ENCODE results near the gene FNDC10.

Gene FNDC10

DNA sequence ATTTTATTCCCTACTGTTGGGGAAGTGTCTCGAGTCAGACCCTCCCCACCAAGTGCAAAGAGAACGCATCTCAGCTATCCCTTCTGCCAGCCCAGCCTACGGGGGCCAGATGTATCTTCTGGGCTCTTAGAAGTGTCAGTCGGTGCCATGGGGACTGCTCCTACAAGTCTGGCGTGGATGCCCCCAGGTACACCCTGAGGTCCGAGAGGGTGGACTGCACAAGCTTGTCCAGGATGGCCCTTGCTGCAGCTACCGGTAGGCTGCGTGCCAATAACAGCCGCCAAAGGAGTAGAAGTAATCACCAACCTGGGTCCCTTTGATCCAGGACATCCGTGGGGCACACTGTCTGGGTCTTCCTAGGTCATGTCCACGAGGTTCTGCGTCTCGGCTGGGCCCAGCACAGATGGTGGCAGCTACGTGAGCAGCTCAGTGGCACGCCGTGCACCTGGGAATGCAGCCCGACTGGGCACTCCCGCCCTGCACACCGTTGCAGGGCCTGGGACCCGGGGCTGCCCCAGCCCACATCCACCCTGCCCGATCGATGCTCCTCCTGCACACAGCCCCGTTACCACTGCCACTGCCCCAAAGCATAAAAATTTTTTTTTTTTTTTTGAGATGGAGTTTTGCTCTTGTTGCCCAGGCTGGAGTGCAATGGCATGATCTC lies 16.5 kb downstream of the FNDC10 start:
- ChIA-PET CTCF (no interaction called here), POLR2A (no interaction called here)
- TF ChIP-seq NFRKB (IDR thresholded peaks at IDR 0.05): no peak
- DNase-seq (ENCODE audit: extremely low spot score): no peak

DNA sequence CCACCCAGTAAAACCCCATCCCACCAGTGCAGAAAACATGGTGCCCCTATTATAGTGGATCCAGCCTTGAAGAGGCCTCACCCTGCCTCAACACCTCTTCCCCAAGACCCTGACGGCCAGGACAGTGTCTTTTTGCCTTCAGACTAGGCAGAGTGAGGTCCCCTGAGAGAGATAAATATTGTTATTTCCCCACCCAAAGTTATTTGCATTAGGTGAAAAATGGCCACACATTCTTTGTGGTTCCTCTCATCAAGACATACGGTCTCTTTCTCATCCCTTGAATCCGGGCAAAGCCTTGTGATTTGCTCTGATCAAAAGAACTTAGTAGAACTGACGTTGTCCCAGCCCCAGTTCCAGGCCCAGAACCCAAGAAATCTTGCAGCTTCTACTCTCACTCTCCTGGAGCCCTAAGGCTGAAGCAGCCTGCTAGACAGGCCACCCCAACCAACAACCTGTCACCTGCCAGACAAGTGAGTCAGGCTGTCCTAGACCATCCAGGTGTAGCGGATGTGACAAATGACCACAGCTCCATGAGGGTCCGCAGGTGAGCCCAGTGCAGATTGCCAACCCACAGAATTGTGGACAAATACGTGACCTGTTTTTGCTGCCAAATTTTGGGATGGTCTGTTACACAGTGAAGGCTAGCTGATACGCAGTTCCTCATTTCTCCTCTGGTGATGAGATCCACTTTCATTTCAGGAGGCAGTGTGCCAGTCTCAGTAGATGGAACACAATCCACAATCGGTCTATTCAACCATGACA lies 17.2 kb downstream of the FNDC10 start:
- CTCF ChIA-PET: no interaction called here
- DNase-seq (ENCODE audit: extremely low spot score): no peak
- POLR2A ChIA-PET: no interaction called here
- TF ChIP-seq BHLHE40 (IDR thresholded peaks at IDR 0.05; ENCODE audit: borderline replicate concordance): no peak
- TF ChIP-seq, protein P1, sequence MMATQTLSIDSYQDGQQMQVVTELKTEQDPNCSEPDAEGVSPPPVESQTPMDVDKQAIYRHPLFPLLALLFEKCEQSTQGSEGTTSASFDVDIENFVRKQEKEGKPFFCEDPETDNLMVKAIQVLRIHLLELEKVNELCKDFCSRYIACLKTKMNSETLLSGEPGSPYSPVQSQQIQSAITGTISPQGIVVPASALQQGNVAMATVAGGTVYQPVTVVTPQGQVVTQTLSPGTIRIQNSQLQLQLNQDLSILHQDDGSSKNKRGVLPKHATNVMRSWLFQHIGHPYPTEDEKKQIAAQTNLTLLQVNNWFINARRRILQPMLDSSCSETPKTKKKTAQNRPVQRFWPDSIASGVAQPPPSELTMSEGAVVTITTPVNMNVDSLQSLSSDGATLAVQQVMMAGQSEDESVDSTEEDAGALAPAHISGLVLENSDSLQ (IDR thresholded peaks at IDR 0.05): no peak
- no peak for TF ChIP-seq NFRKB (IDR thresholded peaks at IDR 0.05)
- no peak for TF ChIP-seq FOXM1 (IDR thresholded peaks at IDR 0.05; ENCODE audit: borderline replicate concordance)
- TF ChIP-seq CTBP1 (IDR thresholded peaks at IDR 0.05; ENCODE audit: borderline replicate concordance): no peak
- no peak for TF ChIP-seq TARDBP (IDR thresholded peaks at IDR 0.05)
- TF ChIP-seq FOXK2 (IDR thresholded peaks at IDR 0.05): no peak

DNA sequence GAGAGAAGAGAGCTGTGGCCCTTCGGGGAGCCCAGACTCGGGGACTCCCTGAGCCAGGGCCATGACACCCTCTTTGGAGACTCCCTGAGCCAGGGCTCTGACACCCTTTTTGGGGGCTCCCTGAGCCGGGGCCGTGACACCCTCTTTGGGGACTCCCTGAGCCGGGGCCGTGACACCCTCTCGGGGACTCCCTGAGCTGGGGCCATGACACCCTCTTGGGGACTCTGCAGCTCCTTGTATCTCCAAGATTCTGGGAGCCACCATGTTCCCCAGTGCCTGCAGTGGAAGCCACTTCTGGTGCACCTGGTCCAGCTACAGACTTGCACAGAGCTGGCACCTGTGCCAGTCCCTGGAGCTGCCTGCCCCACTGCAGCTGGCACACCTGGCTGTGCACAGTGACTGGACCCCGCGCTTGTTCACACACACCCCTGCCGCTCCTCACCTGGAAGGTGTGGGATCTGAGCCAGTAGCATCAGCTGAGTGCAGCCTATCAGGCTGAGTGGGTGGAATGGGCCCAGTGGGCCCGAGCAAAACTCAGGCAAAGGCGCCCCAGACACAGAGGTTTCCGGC lies 21.5 kb downstream of the FNDC10 start:
- ChIA-PET CTCF (no interaction called here), POLR2A (interaction anchor here (0.6 to 1.7 kb wide), 4 partner anchors 8 to 37 kb away, joined by 3 to 6 read pairs (median 4); partner anchors contain the start of gene MIB2)
- TF ChIP-seq TARDBP (IDR thresholded peaks at IDR 0.05): no peak
- no peak for TF ChIP-seq HDGF (IDR thresholded peaks at IDR 0.05; ENCODE audit: borderline replicate concordance)
- no peak for TF ChIP-seq LEF1 (IDR thresholded peaks at IDR 0.05; ENCODE audit: borderline replicate concordance)
- TF ChIP-seq FOXK2 (IDR thresholded peaks at IDR 0.05): no peak
- TF ChIP-seq CTBP1 (IDR thresholded peaks at IDR 0.05; ENCODE audit: borderline replicate concordance): no peak
- no peak for TF ChIP-seq SUZ12 (IDR thresholded peaks at IDR 0.05)
- no peak for TF ChIP-seq ZNF384 (IDR thresholded peaks at IDR 0.05)
- TF ChIP-seq, protein P1 (IDR thresholded peaks at IDR 0.05): no peak
- no peak for TF ChIP-seq ARNT (IDR thresholded peaks at IDR 0.05)
- TF ChIP-seq SP1 (IDR thresholded peaks at IDR 0.05): no peak
- no peak for TF ChIP-seq FOXA1 (IDR thresholded peaks at IDR 0.05)
- no peak for TF ChIP-seq L3MBTL2 (conservative IDR thresholded peaks at IDR 0.05)
- no peak for TF ChIP-seq NFRKB (IDR thresholded peaks at IDR 0.05)
- TF ChIP-seq ELF4 (IDR thresholded peaks at IDR 0.05): no peak
- no peak for TF ChIP-seq BHLHE40 (IDR thresholded peaks at IDR 0.05; ENCODE audit: borderline replicate concordance)
- no peak for TF ChIP-seq FOXM1 (IDR thresholded peaks at IDR 0.05; ENCODE audit: borderline replicate concordance)
- no peak for DNase-seq (ENCODE audit: extremely low spot score)

DNA sequence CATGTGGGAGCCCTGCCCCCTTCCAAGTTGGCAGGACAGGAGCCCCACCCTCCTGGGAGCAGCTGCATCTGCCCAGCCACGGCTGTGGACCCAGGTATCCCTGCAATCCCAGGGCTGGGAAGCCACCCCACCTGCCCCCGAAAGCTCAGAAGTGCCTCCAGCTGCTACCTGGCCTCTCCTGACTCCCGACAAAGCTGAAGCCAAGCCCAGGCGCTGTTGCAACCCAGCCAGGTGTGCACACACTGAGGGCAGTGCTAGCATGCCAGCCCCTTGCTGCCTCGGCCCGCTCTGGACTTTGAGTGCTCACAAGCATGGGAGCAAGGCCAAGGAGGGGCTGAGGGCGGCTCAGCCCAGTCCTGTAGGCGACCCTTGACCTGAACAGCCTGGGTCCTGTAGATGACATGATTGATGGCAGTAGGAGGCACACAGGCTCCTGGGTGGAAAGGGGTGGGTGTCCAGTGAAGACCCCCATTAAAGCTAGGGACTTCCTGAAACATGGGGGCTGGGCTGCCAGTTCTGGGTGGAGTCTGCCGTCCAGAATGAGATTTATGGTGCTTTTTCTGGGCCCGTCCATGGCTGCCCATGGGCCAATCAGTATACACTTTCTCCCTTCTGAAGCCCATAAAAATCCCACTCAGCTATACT lies 22.4 kb downstream of the FNDC10 start:
- ChIA-PET POLR2A (interaction anchor here (0.7 to 1.7 kb wide), 3 partner anchors 9 to 38 kb away, joined by 4 to 6 read pairs (median 5); partner anchors contain the start of gene MIB2), CTCF (no interaction called here)
- TF ChIP-seq ZNF384 (IDR thresholded peaks at IDR 0.05): no peak
- TF ChIP-seq, protein P1 (IDR thresholded peaks at IDR 0.05): peak; percentile 66

DNA sequence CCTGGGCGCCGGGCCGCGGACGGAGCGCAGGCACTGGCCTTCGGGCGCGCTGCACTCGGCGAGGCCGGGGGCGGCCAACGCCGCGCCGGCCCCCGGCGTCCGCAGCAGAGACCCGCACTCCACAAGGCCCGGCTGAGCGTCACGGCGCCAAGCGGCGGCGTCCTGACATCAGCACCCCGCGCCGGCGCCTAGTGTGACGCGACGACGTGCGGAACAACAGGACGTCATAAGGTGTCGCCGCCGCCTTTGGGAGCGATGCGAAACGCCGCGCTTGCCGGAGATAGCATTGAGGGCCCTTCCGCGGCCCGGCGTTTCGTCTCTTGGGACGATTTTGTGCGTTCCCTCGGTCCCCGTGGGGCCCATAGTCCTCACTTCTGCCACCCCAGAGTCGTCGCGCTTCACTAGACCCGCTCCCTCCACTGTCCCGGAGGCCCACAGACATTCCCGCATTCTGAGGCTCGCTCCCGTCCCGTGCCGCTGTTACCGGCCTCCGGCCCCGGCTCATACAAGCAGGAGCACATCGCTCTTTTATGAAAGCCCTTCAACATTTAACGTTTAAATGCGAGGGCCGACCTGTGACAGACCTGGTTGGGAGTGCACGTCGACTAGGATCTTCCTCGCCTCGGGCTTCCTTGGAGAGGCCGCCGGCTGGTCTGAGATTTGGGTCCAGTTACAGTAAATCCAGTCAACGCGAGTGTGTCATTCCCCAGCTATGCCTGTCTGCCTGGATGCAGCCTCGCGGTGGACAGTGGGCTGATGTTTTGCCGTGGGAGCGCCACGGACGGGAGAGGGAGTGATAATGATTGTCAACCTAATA lies 25.0 kb downstream of the FNDC10 start, which contains the start of gene SSU72:
TSS of gene SSU72 (minus strand) at position 143 of the 817 bp plus-strand sequence. CDS start 306 bp downstream, outside the sequence.
- TF ChIP-seq CTBP1 (IDR thresholded peaks at IDR 0.05; ENCODE audit: borderline replicate concordance) (no peak), ARNT (IDR thresholded peaks at IDR 0.05) (peak; percentile 81), ELF4 (IDR thresholded peaks at IDR 0.05) (peak; percentile 49; the same call in 1 of the 2 replicates), FOXM1 (IDR thresholded peaks at IDR 0.05; ENCODE audit: borderline replicate concordance) (peak; percentile 64; the same call in 1 of the 2 replicates), L3MBTL2 (conservative IDR thresholded peaks at IDR 0.05) (peak; percentile 29; the same call in 1 of the 2 replicates)
- ChIA-PET CTCF (interaction anchor here (1.0 kb wide), 1 partner anchor 600 kb away, joined by 3 read pairs; no protein-coding TSS in a partner anchor), POLR2A (no interaction called here)
- peak; percentile 90 for DNase-seq (ENCODE audit: extremely low spot score)

More for the DNA sequence above, 22.4 kb downstream of the FNDC10 start:
- no peak for DNase-seq (ENCODE audit: extremely low spot score)

Measured in HEK293T (cell line).